Skeletal muscle satellite cell (primary cell): ENCODE data around the gene CCT6B.
A peak's percentile ranks its signal among the peaks of the same experiment; 100 is the strongest.

Source experiments
- H3K27me3 ChIP-seq: 2 replicates; pipeline ENCODE4 v1.7.0; 2013; ENCODE audit warnings: low read length; ENCODE audit not compliant: control insufficient read depth, insufficient read depth
- H3K36me3 ChIP-seq: 2 replicates; pipeline ENCODE4 v1.7.0; 2013; ENCODE audit warnings: mild to moderate bottlenecking, control low read depth, low read length; ENCODE audit not compliant: insufficient read depth
- H3K4me1 ChIP-seq: 2 replicates; pipeline ENCODE4 v1.7.0; 2013; ENCODE audit warnings: low read length; ENCODE audit not compliant: control insufficient read depth, insufficient read depth
- H3K4me2 ChIP-seq: 2 replicates; pipeline ENCODE4 v1.7.0; 2013; ENCODE audit warnings: mild to moderate bottlenecking, low read length
- H3K4me3 ChIP-seq: 2 replicates; pipeline ENCODE4 v1.7.0; 2013; ENCODE audit warnings: low read length
- H3K9ac ChIP-seq: 2 replicates; pipeline ENCODE4 v1.7.0; 2013; ENCODE audit warnings: mild to moderate bottlenecking, low read depth, low read length, moderate library complexity
- H3K9me3 ChIP-seq: replicated peaks from 2 replicates; pipeline ENCODE4 v1.7.0; 2013; ENCODE audit warnings: mild to moderate bottlenecking, control low read depth, low read length

CCT6B gene

GRCh38 chr17:34996422-34997285 lies 35.4 kb upstream of the CCT6B start:
- H3K4me3 ChIP-seq: no peak overlapping the region
- H3K4me1 ChIP-seq: peaks cover 14% of the 10 kb centered on the region
- no peak overlapping the region for H3K9ac ChIP-seq
- H3K36me3 ChIP-seq: peaks cover 43% of the 10 kb centered on the region
- H3K9me3 ChIP-seq: no peaks in the 10 kb centered on the region
- no peaks in the 10 kb centered on the region for H3K27me3 ChIP-seq
- no peak overlapping the region for H3K4me2 ChIP-seq

GRCh38 chr17:34993031-34993430 lies 31.8 kb upstream of the CCT6B start:
- Histone ChIP-seq H3K27me3 (no peaks in the 10 kb centered on the region), H3K9ac (no peak overlapping the region), H3K4me2 (no peak overlapping the region), H3K4me3 (no peak overlapping the region), H3K9me3 (no peaks in the 10 kb centered on the region), H3K4me1 (peaks cover 8% of the 10 kb centered on the region), H3K36me3 (peaks cover 50% of the 10 kb centered on the region)

GRCh38 chr17:34991606-34992005 lies 30.3 kb upstream of the CCT6B start:
- Histone ChIP-seq H3K4me1 (no peaks in the 10 kb centered on the region), H3K36me3 (peaks cover 45% of the 10 kb centered on the region), H3K9me3 (no peaks in the 10 kb centered on the region), H3K9ac (no peak overlapping the region), H3K4me2 (no peak overlapping the region), H3K27me3 (no peaks in the 10 kb centered on the region), H3K4me3 (no peak overlapping the region)

GRCh38 chr17:34990921-34991365 lies 29.7 kb upstream of the CCT6B start:
- H3K9me3 ChIP-seq: no peaks in the 10 kb centered on the region
- H3K27me3 ChIP-seq: no peaks in the 10 kb centered on the region
- H3K9ac ChIP-seq: no peak overlapping the region
- no peaks in the 10 kb centered on the region for H3K4me1 ChIP-seq
- H3K4me2 ChIP-seq: no peak overlapping the region
- no peak overlapping the region for H3K4me3 ChIP-seq
- peaks cover 43% of the 10 kb centered on the region for H3K36me3 ChIP-seq

- Histone ChIP-seq H3K4me3 (no peak overlapping the region), H3K36me3 (peaks cover 43% of the 10 kb centered on the region), H3K4me1 (no peaks in the 10 kb centered on the region), H3K9me3 (no peaks in the 10 kb centered on the region), H3K4me2 (no peak overlapping the region), H3K27me3 (no peaks in the 10 kb centered on the region), H3K9ac (no peak overlapping the region)
Observed at GRCh38 chr17:34989473-34989872, 28.2 kb upstream of the CCT6B start.

- Histone ChIP-seq H3K4me2 (no peak overlapping the region), H3K36me3 (peaks cover 40% of the 10 kb centered on the region), H3K27me3 (no peaks in the 10 kb centered on the region), H3K4me3 (no peak overlapping the region), H3K9me3 (no peaks in the 10 kb centered on the region), H3K9ac (no peak overlapping the region), H3K4me1 (no peaks in the 10 kb centered on the region)
Observed at GRCh38 chr17:34988644-34989043, 27.4 kb upstream of the CCT6B start.

GRCh38 chr17:34987232-34987631 lies 26.0 kb upstream of the CCT6B start:
- H3K9me3 ChIP-seq: no peaks in the 10 kb centered on the region
- H3K36me3 ChIP-seq: peaks cover 29% of the 10 kb centered on the region
- H3K4me3 ChIP-seq: no peak overlapping the region
- no peaks in the 10 kb centered on the region for H3K27me3 ChIP-seq
- no peak overlapping the region for H3K4me2 ChIP-seq
- peaks cover under 1% of the 10 kb centered on the region for H3K4me1 ChIP-seq
- no peak overlapping the region for H3K9ac ChIP-seq

GRCh38 chr17:34981538-34982241 lies 20.4 kb upstream of the CCT6B start:
- no peaks in the 10 kb centered on the region for H3K27me3 ChIP-seq
- peak overlapping the region; percentile 100 for H3K9ac ChIP-seq
- H3K9me3 ChIP-seq: no peaks in the 10 kb centered on the region
- peaks cover 17% of the 10 kb centered on the region for H3K4me1 ChIP-seq
- H3K4me2 ChIP-seq: peak overlapping the region; percentile 89
- H3K36me3 ChIP-seq: no peaks in the 10 kb centered on the region
- peak overlapping the region; percentile 95 for H3K4me3 ChIP-seq

GRCh38 chr17:34980681-34981537 lies 19.6 kb upstream of the CCT6B start:
- H3K36me3 ChIP-seq: no peaks in the 10 kb centered on the region
- peak overlapping the region; percentile 95 for H3K4me3 ChIP-seq
- H3K4me1 ChIP-seq: peaks cover 17% of the 10 kb centered on the region
- H3K4me2 ChIP-seq: peak overlapping the region; percentile 89
- H3K9ac ChIP-seq: peak overlapping the region; percentile 100
- no peaks in the 10 kb centered on the region for H3K9me3 ChIP-seq
- no peaks in the 10 kb centered on the region for H3K27me3 ChIP-seq

GRCh38 chr17:34980353-34980680 lies 19.1 kb upstream of the CCT6B start, which contains the start of gene LIG3:
TSS of gene LIG3 (plus strand) at chr17:34980512. CDS start at chr17:34983006, 2,494 bp downstream.
- Histone ChIP-seq H3K9ac (peak within 1 kb of the TSS; percentile 100), H3K4me3 (peak within 1 kb of the TSS; percentile 95), H3K4me1 (peaks cover 17% of the 10 kb centered on the region), H3K36me3 (no peaks in the 10 kb centered on the region), H3K9me3 (no peaks in the 10 kb centered on the region), H3K27me3 (no peaks in the 10 kb centered on the region), H3K4me2 (peak within 1 kb of the TSS; percentile 89)
